ENCODE measurements around the gene STAT1. TPM values are rescaled to one million over a fixed set of nuclear protein-coding genes. Genes with fewer than 3 reads are reported as not detected.

The STAT1 gene
- total RNA-seq, 1 experiment from 2014 or later: 32.5 TPM

GRCh38 chr2:190933361-190933760, 80.6 kb downstream of the STAT1 start:
- H3K4me3 ChIP-seq: no peak overlapping the region
- CTCF ChIA-PET: interaction anchor here (0.6 kb wide), 1 partner anchor 55 kb away, joined by 4 read pairs; no protein-coding TSS in a partner anchor
- no peaks in the 10 kb centered on the region for H4K20me1 ChIP-seq (ENCODE audit: insufficient read depth)
- no peak for DNase-seq
- no peak overlapping the region for H3K4me2 ChIP-seq
- POLR2A ChIA-PET (ENCODE audit: unreplicated experiment): interaction anchor here (0.5 kb wide), 1 partner anchor 28 kb away, joined by 5 read pairs; no protein-coding TSS in a partner anchor
- H3K79me2 ChIP-seq (ENCODE audit: low read depth): no peaks in the 10 kb centered on the region
- H3K4me1 ChIP-seq (replicated peaks; ENCODE audit: insufficient read depth): no peaks in the 10 kb centered on the region
- H3K27me3 ChIP-seq (ENCODE audit: insufficient read depth, low read depth): no peaks in the 10 kb centered on the region
- peaks cover 21% of the 10 kb centered on the region; the same call in 1 of the 2 replicates for H3F3A ChIP-seq (ENCODE audit: insufficient read depth, low read depth)
- H3K36me3 ChIP-seq (ENCODE audit: low read depth): peaks cover 11% of the 10 kb centered on the region
- H2AFZ ChIP-seq: no peak overlapping the region
- H3K27ac ChIP-seq: no peak overlapping the region
- H3K9me2 ChIP-seq (ENCODE audit: insufficient read depth): no peaks in the 10 kb centered on the region
- intact Hi-C loops (cut with micrococcal nuclease; ENCODE audit: unreplicated experiment): no loop called here
- BruUV-seq (replicated peaks): no TSS peak
- TF ChIP-seq CTCF (conservative IDR thresholded peaks at IDR 0.05): no peak
- no peak for TF ChIP-seq EZH2 (IDR thresholded peaks at IDR 0.05; ENCODE audit: low read depth)
- no peaks in the 10 kb centered on the region for H3K9me3 ChIP-seq (ENCODE audit: insufficient read depth, low read depth)

- Histone ChIP-seq H3K4me3 (no peak overlapping the region), H3K4me2 (no peak overlapping the region), H3K4me1 (replicated peaks; ENCODE audit: insufficient read depth) (no peaks in the 10 kb centered on the region), H3K27me3 (ENCODE audit: insufficient read depth, low read depth) (no peaks in the 10 kb centered on the region), H3F3A (ENCODE audit: insufficient read depth, low read depth) (peaks cover 21% of the 10 kb centered on the region; the same call in 1 of the 2 replicates), H3K27ac (no peak overlapping the region), H3K36me3 (ENCODE audit: low read depth) (peaks cover 11% of the 10 kb centered on the region), H3K9me2 (ENCODE audit: insufficient read depth) (no peaks in the 10 kb centered on the region), H3K79me2 (ENCODE audit: low read depth) (no peaks in the 10 kb centered on the region), H3K9me3 (ENCODE audit: insufficient read depth, low read depth) (no peaks in the 10 kb centered on the region), H2AFZ (no peak overlapping the region), H4K20me1 (ENCODE audit: insufficient read depth) (no peaks in the 10 kb centered on the region)
- DNase-seq: no peak
- TF ChIP-seq EZH2 (IDR thresholded peaks at IDR 0.05; ENCODE audit: low read depth): no peak
- TF ChIP-seq CTCF (conservative IDR thresholded peaks at IDR 0.05): no peak
- ChIA-PET CTCF (no interaction called here), POLR2A (ENCODE audit: unreplicated experiment) (interaction anchor here (0.6 kb wide), 1 partner anchor 15 kb away, joined by 4 read pairs; no protein-coding TSS in a partner anchor)
- no TSS peak for BruUV-seq (replicated peaks)
- intact Hi-C loops (cut with micrococcal nuclease; ENCODE audit: unreplicated experiment): no loop called here
These were observed 81.5 kb downstream of the STAT1 start for GRCh38 chr2:190932514-190932913.

- no peaks in the 10 kb centered on the region for H3K9me3 ChIP-seq (ENCODE audit: insufficient read depth, low read depth)
- H3K27me3 ChIP-seq (ENCODE audit: insufficient read depth, low read depth): no peaks in the 10 kb centered on the region
- POLR2A ChIA-PET (ENCODE audit: unreplicated experiment): no interaction called here
- H3K36me3 ChIP-seq (ENCODE audit: low read depth): peaks cover 11% of the 10 kb centered on the region
- peaks cover 6% of the 10 kb centered on the region; the same call in 1 of the 2 replicates for H3F3A ChIP-seq (ENCODE audit: insufficient read depth, low read depth)
- CTCF ChIA-PET: no interaction called here
- no peak for TF ChIP-seq CTCF (conservative IDR thresholded peaks at IDR 0.05)
- TF ChIP-seq EZH2 (IDR thresholded peaks at IDR 0.05; ENCODE audit: low read depth): no peak
- H3K4me1 ChIP-seq (replicated peaks; ENCODE audit: insufficient read depth): no peaks in the 10 kb centered on the region
- H3K4me3 ChIP-seq: no peak overlapping the region
- H3K27ac ChIP-seq: no peak overlapping the region
- no TSS peak for BruUV-seq (replicated peaks)
- no peaks in the 10 kb centered on the region for H3K79me2 ChIP-seq (ENCODE audit: low read depth)
- no peak for DNase-seq
- intact Hi-C loops (cut with micrococcal nuclease; ENCODE audit: unreplicated experiment): no loop called here
- no peak overlapping the region for H2AFZ ChIP-seq
- no peaks in the 10 kb centered on the region for H4K20me1 ChIP-seq (ENCODE audit: insufficient read depth)
- no peak overlapping the region for H3K4me2 ChIP-seq
- no peaks in the 10 kb centered on the region for H3K9me2 ChIP-seq (ENCODE audit: insufficient read depth)
These were observed 83.6 kb downstream of the STAT1 start for GRCh38 chr2:190930411-190930810.
